Measurements from ENCODE around the gene ARHGAP26.

ARHGAP26 gene

DNA sequence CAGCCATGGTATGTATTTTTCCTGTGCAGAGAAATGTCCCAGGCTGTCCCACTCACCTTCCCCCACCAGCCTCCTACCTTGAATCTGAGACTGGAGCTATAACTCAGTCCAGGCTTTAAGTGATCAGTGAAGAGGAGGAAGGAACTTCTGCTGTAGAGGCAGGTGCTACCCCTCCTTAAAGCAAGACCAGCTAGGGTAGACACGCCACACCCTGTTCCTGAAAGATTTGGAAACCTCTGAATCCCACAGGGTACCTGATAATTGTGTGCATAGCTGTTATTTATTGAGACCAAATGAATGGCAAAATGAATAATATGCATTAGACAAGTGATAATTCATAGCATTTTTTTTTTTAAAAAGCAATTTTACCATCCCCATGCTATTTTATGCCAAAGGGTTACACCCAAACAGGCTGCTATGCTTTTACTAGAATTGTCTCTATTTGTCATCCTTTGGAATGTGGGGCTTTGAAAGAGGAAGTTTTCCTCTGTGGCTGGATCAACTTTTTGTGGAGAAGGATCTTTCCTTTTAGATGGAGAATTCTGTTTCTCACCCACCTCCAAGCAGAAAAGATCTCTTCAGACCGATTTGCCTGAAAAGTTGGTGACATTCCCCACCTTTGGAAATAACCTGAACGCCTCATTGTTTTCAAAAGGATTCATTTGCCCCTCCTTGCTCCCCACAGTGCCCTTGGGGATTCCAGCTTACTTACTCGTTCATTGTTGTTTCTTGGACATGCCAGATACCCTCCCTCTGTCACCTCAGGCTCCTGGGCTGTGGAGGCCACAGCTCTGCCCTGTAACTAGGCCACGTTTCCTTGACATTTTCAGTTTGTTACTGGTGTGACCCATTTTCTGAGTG is 384.6 kb downstream of the ARHGAP26 start:
- no peak for DNase-seq

DNA sequence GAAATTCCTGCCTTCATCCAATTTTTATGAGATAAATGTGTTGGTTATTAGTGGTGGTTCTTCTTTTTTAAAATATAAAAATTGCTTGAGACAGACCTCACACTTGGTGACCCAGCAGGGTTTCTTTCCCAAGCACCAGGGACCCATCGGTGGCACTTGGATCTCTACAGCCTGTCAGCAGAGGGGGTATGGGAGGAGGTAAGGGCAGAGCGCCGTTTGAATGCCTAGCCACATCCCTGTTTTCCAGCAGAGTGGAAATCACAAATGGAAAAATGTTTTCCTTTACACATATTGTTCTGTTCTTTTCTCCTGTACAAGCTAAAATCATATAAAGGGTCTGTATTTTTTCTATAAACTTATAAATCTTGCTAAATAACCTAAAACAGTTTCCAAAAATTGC is 385.3 kb downstream of the ARHGAP26 start:
- DNase-seq, result no peak

DNA sequence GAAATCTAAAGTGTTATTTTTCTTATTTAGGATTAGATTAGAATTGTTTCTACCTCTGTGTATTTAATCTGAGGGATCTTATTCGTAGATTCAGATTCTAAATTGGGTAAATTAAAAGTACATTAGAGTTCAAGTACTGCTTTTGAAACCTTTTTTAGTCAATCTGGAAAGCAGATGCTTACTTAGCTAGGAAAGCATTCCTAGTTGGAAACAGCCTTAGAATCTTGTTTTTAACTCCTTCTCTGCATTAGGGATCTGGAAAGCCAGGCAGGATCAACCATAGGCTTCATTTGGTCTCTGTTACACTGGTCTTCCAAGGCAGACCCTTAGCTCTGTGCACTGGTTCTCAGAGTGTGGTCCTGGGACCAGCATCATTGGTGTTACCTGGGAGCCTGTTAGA is 385.9 kb downstream of the ARHGAP26 start:
- DNase-seq, result no peak

DNA sequence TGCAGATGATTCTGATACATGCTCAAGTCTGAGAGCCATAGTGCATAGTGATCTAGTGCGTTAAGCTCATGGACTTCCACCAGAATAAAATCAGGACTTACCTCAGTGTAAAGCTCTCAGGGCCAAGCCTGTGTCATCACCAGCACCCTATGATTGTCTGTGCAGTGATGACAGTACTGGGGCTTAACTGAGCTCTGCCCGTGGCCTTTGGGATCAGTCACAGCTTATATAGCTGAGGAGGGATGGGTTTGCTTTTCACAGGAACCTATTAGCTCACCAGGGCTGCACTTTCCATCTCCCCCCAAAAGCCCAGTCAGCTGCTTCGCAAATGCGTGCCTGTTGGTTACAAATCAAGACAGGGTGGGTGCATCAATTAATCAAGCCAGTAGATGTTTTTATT is 386.4 kb downstream of the ARHGAP26 start:
- DNase-seq, result no peak

DNA sequence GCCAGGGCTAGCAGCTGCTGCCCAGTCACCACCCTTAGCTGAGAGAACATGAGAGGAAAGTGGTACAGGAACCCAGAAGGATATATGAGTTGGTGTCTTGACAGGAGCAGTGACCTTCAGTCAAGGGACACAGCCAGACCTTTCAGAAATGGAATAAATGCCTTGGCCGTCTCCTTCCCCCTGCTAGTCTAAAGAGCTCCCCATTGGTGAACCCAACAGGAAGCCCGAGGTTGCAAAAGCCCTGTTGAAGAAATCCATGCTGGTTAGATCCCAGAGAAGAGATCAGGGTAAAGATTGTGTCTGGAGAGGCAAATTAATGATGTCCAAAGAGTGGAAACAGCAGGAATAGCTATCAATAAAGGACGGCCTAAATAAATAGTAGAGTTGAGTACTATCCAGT is 388.9 kb downstream of the ARHGAP26 start:
- no peak for DNase-seq

DNA sequence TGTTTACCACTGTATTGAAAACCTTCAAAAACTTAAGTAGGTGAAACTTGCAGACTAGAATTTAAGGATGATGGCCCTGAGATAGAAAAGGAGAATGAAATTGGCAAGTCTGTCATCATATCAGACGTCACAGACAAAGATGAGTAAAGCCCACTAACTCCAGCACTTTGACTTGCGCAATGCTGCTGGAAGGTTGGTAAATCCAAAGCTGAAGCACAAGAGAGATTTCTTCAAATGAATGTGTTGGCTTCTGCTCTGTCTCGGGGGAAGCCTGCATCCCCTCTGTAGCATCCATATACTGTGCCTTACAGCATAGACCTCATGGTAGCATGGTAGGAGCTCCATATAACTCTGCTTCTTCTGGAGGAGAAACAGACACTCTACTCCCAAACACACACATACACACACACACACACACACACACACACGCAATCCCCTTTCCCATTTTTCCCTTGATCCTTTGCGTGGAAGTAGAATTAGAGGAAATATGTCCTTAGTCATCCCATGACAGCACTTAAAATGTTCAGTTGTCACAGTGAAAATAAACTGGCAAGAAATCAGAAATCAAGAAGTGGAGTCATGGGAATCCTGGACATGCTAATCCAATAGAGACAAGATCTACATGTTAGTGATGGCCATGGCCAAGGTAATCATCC is 391.8 kb downstream of the ARHGAP26 start:
- DNase-seq, result no peak

DNA sequence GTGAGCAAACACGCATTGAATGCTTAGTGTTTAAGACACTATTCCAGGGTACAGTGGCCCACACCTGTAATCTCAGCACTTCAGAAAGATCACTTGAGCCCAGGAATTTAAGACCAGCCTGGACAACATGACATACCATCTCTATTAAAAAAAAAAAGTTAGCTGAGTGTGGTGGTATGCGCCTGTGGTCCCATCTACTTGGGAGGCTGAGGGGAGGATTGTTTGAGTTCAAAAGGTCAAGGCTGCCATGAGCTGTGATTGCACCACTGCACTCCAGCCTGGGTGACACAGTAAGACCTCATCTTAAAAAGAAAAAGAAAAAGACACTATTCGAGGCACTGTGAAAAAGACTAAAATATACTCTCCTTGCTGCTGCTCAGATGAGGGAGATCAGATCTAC is 392.6 kb downstream of the ARHGAP26 start:
- DNase-seq, result no peak

DNA sequence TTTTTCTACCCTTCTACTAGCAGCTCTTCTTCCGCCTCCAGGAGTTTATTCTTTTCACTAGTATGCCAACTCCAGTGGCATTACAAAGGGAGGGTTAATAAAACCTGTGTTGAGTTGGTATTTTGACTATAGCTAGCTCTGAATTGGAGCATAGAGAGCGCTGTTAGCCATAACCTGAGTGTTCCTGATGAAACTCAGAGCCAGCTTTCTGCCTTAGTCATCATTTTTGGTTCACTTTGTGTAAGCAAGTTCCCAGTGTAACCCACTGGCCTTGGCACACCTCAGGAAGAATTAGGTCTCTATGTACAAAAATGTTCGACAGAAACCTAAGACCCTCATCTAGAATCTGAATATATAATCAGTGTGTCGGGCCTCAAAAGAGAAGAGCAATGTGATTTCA is 394.4 kb downstream of the ARHGAP26 start:
- DNase-seq, result no peak

DNA sequence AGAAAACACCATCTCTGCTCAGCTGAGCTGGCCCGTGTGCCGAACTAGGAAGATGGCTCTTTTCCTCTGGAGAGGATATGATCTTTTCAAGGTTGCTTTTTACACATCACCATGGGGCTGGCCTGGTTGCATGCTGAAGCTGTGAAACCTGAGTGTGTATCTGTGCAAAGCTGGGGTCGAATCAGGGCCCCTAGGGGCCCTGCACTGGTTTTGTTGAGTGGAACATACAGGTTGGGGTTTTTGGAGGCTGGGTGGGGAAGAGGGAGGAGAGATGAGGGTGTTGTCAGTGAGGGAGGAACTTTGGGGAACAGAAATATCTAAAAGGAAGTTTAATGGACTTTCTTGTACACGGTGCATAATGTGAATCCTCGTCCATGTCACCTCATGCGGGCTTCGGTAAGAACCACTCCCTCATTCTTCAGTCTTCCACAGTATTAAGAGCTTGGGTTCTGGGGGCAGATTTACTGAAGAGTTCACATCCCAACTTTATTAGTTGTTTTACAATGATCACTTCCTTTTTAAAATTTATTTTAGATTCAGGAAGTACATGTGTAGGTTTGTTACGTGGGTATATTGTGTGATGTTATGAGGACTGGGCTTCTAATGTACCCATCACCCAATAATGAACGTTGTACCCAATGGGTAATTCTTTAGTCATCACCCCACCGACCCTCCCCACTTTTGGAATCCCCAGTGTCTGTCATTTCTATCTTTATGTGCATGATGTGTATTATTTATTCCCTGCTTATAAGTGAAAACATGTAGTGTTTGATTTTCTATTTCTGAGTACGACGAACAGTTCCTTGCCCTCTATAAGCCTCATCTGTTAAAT is 395.1 kb downstream of the ARHGAP26 start:
- DNase-seq, result no peak

DNA sequence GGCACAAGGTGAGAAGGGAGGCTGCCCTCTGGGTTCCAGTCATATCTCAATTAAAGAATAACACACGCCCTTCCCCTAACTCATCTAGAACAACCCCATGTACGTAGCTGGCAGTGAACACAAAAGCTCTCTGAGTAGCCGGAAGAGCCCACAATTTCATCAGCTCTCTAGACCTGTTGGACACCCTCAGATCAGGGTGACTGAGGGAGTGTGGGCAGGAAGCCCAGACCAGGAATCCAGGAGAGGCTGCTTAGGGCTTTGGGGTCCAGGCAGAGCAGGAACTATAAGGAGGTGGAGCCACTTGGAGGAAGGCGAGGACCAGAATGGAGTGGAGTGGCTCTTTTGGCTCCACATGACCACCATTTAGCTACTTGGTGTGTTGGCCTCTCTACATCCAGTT is 395.9 kb downstream of the ARHGAP26 start:
- no peak for DNase-seq

DNA sequence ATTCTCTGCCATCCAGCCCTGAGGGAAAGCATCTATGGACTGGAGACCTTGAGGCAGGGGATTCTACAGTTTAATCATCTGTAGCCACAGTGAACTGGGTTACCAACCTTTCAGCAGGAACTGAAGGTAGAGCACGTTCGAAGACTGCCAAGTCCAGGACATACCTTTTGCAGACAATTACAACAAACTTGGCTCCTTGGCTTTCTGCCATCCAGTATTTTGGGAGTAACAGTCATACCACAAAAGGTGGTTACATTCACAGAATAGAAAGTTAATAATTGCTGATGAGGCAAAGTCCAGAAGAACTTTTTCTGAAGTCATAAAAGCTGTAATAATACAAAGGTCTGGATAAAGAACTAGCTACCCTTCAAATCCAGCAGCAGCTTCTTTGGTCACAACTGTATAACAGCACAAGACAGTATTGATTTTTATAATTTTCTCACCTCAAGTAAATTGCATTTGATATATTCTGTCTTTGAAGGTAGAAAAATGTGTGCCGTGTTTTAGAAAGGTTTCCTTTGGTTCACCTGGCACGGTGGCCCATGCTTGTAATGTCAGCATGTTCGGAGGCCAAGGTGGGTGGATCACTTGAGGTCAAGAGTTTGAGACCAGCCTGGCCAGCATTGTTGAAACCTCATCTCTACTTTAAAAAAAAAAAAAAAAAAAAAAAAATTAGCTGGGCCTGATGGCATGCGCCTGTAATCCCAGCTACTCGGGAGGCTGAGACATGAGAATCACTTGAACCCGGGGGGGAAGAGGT is 396.7 kb downstream of the ARHGAP26 start:
- no peak for DNase-seq

DNA sequence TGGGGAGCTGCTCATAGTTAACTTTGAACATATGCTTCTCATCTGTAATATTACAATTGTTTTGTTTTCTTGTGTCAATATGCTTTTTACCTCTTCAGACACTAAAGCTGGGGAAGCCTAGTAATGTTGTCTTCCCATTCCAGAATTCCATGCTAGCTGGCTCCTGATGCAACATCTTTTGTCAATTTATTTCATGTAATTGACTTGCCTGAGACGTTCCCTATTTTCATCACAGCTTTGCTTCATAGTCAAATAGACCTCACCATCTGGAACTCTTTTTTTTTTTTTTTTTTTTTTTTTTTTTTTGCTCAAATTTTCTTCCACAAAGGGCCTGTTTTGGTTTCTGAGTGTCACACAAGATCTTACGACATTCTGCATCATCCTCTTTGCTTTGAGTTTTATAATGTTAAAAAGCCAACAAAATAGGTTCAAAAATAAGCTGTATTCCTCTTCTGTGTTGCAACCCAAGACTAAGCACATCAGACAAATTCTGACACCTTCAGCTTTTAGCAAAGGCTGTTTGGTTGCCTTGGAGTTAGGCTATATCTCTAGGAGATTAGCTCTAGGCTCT is 398.1 kb downstream of the ARHGAP26 start:
- no peak for DNase-seq

DNA sequence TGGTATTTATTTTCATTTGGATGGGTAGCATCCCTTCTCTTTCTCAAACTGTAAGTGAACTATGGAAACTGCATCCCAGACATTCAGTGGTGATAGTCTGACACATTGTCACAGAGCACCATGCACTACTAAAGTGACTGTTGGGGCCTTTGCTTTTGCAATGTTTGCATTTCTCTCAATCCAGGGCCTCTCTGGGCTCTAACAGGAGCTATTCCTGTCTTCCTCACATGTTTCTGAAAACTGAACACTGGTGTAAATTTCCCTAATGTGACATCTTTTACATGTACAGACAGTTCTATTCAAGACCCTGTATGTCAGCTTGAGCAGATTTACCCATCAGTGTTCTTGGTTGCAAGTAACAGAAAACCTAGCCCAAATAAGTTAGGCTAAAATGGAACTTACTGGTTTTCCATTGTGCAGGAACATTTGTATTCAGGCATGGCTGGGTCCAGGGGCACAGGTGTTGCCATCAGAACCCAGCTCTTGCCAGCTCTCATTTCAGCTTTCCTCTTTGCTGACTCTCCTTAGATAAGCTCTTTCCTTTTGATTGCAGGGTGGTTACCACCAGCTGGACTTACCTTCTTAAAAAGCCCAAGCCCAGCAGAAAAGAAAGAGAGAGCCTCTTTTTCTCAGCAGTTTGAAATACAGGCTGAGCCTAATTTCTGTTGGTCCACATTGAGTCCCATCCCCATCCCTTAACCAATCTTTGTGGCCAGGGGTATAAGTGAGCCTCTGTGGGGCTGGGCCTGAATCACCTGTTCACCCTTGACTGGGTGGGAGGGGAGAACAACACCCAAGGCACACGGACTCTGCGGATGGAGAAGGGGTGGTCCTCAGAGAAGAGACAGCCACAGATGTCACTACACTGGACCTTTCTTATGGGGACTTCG is 399.0 kb downstream of the ARHGAP26 start:
- no peak for DNase-seq

DNA sequence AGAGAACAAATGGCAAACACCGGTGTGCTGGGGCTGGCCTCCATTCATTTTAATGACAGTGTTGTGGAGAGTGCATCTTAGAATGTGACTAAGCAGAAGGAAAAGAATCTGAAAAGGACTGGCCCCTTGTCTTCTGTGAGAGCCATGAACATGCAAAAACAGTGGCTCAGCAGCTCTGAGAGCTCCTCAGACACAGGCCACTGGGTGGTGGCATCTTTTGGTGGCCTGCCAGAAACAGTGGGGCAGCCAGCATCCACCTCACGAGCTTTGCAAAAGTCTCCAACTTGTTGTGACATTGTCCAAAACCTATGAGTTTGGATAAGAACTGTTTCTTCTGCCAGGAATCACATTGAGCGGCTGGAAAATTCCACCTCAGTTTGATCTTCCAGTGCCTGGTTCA is 399.9 kb downstream of the ARHGAP26 start:
- no peak for DNase-seq

DNA sequence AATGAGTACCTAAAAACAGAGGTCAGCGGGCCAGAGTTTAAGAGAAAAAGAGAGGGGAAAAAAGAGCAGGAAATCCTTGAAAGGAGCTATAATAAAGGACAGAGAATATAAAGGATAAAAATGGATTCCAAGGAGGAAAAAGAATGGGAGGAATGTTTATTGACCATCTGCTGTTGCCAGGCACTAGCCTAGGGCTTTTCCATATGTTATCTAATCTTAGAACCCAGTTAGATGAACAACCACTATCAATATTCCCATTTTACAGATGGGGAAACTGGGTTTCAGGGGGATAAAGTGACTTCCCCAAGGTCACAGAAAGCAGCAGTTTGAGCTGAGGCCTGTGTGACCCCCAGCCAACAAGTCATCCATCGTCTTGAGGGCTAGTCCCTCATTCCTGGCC is 400.8 kb downstream of the ARHGAP26 start:
- no peak for DNase-seq

DNA sequence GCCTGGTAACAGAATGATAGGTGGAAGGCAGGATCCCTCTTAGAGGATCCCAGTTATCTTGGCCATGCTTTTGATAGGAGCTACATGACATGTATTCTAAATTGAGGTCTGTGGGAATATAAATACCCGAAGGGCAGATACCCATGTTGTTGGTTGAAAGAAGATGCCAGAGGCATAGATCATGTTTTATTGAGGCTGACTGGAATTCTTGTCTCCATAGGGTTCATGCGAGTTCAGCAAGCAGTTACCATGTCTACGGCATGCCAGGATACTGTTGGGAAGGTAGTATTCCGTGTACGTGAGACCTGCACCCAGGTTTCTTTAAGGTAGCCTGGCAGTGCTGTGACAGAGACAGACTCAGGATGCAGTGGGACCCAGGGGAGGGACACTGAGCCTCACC is 402.6 kb downstream of the ARHGAP26 start:
- DNase-seq, result no peak

DNA sequence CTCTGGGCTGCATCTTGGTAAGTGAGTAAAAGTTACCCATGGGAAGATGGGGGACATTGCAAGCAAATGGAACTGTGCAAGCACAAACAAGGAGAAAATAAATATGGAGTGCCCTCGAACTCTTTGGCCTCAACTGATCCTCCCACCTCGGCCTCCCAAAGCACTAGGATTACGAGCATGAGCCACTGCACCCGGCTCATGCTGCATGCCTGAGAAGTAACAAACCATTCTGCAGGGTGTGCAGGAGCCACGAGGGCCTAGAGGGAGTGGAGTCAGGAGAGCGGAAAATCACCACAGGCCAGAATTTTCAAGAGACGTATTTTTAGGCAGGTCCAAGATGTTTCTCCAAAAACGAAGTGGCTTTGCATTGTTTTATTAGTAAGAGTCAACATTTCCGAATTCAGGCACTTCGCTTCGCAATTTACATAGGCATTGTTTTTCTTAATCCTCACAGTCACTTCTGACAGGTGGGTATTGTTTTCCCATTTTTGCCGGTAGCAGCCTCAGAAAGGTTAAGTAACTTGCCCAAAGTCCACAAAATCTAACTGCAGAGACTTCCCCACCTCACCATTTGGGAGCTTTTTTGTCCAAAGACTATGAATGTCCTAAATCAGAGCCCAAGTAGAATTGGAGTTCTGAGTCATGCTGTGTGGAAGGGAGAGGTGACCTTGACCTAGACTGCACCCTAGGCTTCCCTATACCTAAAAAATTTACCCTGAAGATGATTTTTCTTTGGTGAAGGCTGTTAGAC is 403.1 kb downstream of the ARHGAP26 start:
- no peak for DNase-seq

DNA sequence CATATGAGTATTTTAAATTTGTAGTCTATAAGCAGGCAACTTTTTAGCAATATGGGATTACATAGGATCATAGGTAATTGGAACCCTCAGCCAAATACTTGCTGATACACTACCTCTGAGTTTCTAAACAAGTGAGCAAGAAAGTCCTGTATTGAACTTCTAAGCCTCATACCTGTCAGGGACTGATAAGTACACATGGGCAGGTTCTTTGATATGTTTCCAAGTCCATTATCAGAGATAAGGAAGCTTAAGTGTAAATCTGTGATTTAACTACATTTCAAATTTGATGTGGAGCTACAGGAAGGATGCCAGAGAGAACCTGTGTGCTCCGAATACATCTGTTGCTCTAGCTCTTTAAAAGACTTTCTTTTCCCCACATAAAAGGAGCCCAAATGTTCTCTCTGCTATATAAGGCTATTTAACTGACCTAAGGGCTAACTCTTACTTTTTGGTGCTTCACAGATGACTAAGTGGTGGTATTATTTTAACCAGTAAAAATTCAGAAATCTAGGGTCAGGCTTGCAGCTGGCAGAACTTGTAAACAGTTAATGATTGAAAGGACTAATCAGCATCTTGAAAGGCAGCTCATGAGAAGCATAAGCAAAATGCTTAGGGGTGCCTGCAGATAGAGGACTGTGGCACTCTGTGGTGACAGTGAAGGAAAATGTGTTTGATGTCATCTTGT is 404.7 kb downstream of the ARHGAP26 start:
- DNase-seq, result no peak

DNA sequence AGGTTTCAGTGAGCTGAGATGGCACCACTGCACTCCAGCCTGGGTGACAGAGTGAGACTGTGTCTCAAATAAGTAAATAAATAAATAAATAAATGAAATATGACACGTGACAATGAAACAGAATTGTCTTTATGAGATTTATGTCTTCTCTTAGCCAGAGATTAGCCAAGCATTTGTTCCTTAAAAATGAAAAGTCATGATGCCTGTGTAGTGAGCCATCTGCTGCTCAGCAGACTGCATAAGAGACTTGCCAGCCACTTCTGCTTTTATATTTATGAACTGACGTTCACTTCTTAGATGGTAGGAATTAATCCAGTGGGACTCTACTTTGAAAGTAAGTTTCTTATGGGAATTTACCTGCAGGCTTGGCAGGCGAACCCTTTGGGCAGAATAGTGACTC is 405.9 kb downstream of the ARHGAP26 start:
- no peak for DNase-seq
